K562 (cell line): ENCODE data around the gene FCSK. TPM values are rescaled to one million over a fixed set of nuclear protein-coding genes. Genes with fewer than 3 reads are reported as not detected.

Source experiments
- ARID4B ChIP-seq: sonication (generic); formaldehyde crosslinking; IDR thresholded peaks from 2 replicates; pipeline ENCODE4 v1.8.0; 2022; ENCODE audit warnings: mild to moderate bottlenecking, missing genetic modification reagents
- CBFA2T2 ChIP-seq: fragments of 450-650 bp; conservative IDR thresholded peaks from 2 replicates; pipeline ENCODE4 v1.6.1; 2017; ENCODE audit warnings: mild to moderate bottlenecking
- CTCF ChIP-seq, 3 experiments: IDR thresholded peaks in 2 of 3; conservative IDR thresholded peaks in 1 of 3; 2 replicates each; pipeline ENCODE4 v1.5.1; 2011 to 2012; ENCODE audit warnings: low read length in 3 of 3, mild to moderate bottlenecking in 3 of 3, control low read depth in 2 of 3, improper control_type of control experiment in 1 of 3, inconsistent platforms in 1 of 3, low read depth in 1 of 3, mixed read lengths in 1 of 3, moderate library complexity in 1 of 3; ENCODE audit not compliant: insufficient read depth in 2 of 3
- RBM14 ChIP-seq: fragments of 200-400 bp; formaldehyde crosslinking; IDR thresholded peaks from 2 replicates; pipeline ENCODE4 v1.6.1; 2018; ENCODE audit warnings: low read depth, mild to moderate bottlenecking, low read length, moderate library complexity, borderline replicate concordance; ENCODE audit not compliant: insufficient read depth
- RBM22 ChIP-seq: fragments of 200-400 bp; formaldehyde crosslinking; IDR thresholded peaks from 2 replicates; pipeline ENCODE4 v1.6.1; 2018; ENCODE audit warnings: low read length, low read depth; ENCODE audit not compliant: poor library complexity, severe bottlenecking
- REST ChIP-seq, 2 experiments: fragments of 450-650 bp; formaldehyde crosslinking in 1 of 2; IDR thresholded peaks; 2 replicates each; pipeline versions ENCODE4 v1.4.0 to v1.6.1; 2014 to 2020; ENCODE audit warnings: mild to moderate bottlenecking in 2 of 2, borderline replicate concordance in 1 of 2, low read depth in 1 of 2
- STAG1 ChIP-seq: sonication (generic); formaldehyde crosslinking; IDR thresholded peaks from 2 replicates; pipeline ENCODE4 v1.5.0; 2020; ENCODE audit warnings: missing genetic modification reagents, borderline replicate concordance
- TEAD4 ChIP-seq, 2 experiments: sonication (generic) in 1 of 2; formaldehyde crosslinking in 1 of 2; IDR thresholded peaks; 2 replicates each; pipeline versions ENCODE4 v1.6.1 to v1.8.0; 2012 to 2022; ENCODE audit warnings: borderline replicate concordance in 1 of 2, inconsistent platforms in 1 of 2, low read length in 1 of 2, mild to moderate bottlenecking in 1 of 2, missing genetic modification reagents in 1 of 2
- TFAP4 ChIP-seq: sonication (generic); formaldehyde crosslinking; IDR thresholded peaks from 2 replicates; pipeline ENCODE4 v1.8.0; 2022; ENCODE audit warnings: missing genetic modification reagents, mild to moderate bottlenecking, moderate library complexity, borderline replicate concordance
- ZNF76 ChIP-seq: fragments of 250-450 bp; sonication (Bioruptor Pico); IDR thresholded peaks from 2 replicates; pipeline ENCODE4 v1.4.0; 2020; ENCODE audit warnings: mild to moderate bottlenecking, moderate library complexity, borderline replicate concordance
- polyA plus RNA-seq, 8 experiments: library from polyadenylated mRNA; depleted of rRNA in 4 of 8; stranded (reverse) in 5 of 8; unstranded in 3 of 8; fragments of >200 nt; fragmentation: Nextera tagmentation in 2 of 8; fragmentation: Illumina TruSeq in 1 of 8; extraction: Ambion mirVana in 2 of 8; extraction: Trizol in 1 of 8; gene quantifications; 2 replicates each; pipeline versions ENCODE4 v1.2.1 to v1.2.3, GENCODE V29; 2011 to 2014; ENCODE audit warnings: inconsistent platforms in 1 of 8, missing spikeins in 1 of 8
- total RNA-seq, 7 experiments: library from RNA; depleted of rRNA in 6 of 7; stranded (reverse); fragments of >200 nt in 6 of 7; fragmentation: Illumina TruSeq in 2 of 7; extraction: Trizol in 2 of 7; gene quantifications; 2 replicates each; pipeline versions ENCODE4 v1.2.1 to v1.2.3, GENCODE V29; 2011 to 2021; ENCODE audit warnings: low replicate concordance in 1 of 7

The FCSK gene
- total and polyA plus RNA-seq, 9 of the 15 experiments (the other 6 are each of a cell fraction or from before 2014, with no cell fraction given), result 0.92 to 18.6 (median 8.3) TPM

- TF ChIP-seq ARID4B, result 0 out of 2 replicates have a peak, but pooled peaks have one; percentile 25
- TF ChIP-seq STAG1 (CRISPR knock-in tag), result peak; percentile 60; the same call in 1 of the 2 replicates
- no peak for TF ChIP-seq TEAD4 (IDR thresholded peaks at IDR 0.05; ENCODE audit: low read length)
- no peak for TF ChIP-seq TEAD4 (CRISPR knock-in tag; IDR thresholded peaks at IDR 0.05; ENCODE audit: borderline replicate concordance)
- peak; percentile 89 for TF ChIP-seq TFAP4
- TF ChIP-seq RBM22, result peak; percentile 53
- 0 out of 2 replicates have a peak, but pooled peaks have one; percentile 42 for TF ChIP-seq RBM14
- TF ChIP-seq ZNF76 (CRISPR knock-in tag), result no peak
- TF ChIP-seq CTCF (IDR thresholded peaks at IDR 0.05 in 2 of 3, conservative IDR thresholded peaks at IDR 0.05 in 1 of 3; ENCODE audit: insufficient read depth in 2 of 3, low read depth in 1 of 3, low read length in 3 of 3), result peak; percentile 57 to 61 (median 60)
- peak; percentile 67 for TF ChIP-seq REST (IDR thresholded peaks at IDR 0.05; ENCODE audit: borderline replicate concordance)
- no peak for TF ChIP-seq REST (CRISPR knock-in tag; IDR thresholded peaks at IDR 0.05; ENCODE audit: low read depth)
- no peak for TF ChIP-seq CBFA2T2
These were observed 16.5 kb downstream of the FCSK start (continued) for GRCh38 chr16:70470927-70471341.
